CD8-positive, alpha-beta memory T cell (primary cell): ENCODE data around the gene NECTIN4. TPM values are rescaled to one million over a fixed set of nuclear protein-coding genes. Genes with fewer than 3 reads are reported as not detected.
A peak's percentile ranks its signal among the peaks of the same experiment; 100 is the strongest.

Experiments
- CTCF ChIA-PET: fragments of 350-600 bp; sonication (Branson Sonifier 250); formaldehyde crosslinking; loops from one replicate; lab custom pipeline; 2021; ENCODE audit warnings: antibody characterized with exemption; lab: Charles Lee
- POLR2A ChIA-PET: fragments of 350-600 bp; sonication (Branson Sonifier 250); formaldehyde crosslinking; loops from one replicate; lab custom pipeline; 2021; ENCODE audit warnings: antibody characterized with exemption; lab: Charles Lee
- DNase-seq, 5 donors: peaks; one replicate each; pipeline versions ENCODE4 v3.0.0 to v3.0.0-alpha.2; 2020 to 2022; ENCODE audit warnings: mixed read lengths in 1 of 5
- H3K27ac ChIP-seq: one replicate; pipeline ENCODE4 v1.7.0; 2013; ENCODE audit warnings: low read depth, mild to moderate bottlenecking, low read length, moderate library complexity
- H3K27me3 ChIP-seq: 2 replicates; pipeline ENCODE4 v1.7.0; 2013; ENCODE audit warnings: low read length, mild to moderate bottlenecking; ENCODE audit not compliant: insufficient read depth, poor library complexity, severe bottlenecking
- H3K36me3 ChIP-seq: 2 replicates; pipeline ENCODE4 v1.7.0; 2013; ENCODE audit warnings: mild to moderate bottlenecking, low read length, moderate library complexity; ENCODE audit not compliant: insufficient read depth
- H3K4me1 ChIP-seq: 2 replicates; pipeline ENCODE4 v1.7.0; 2013; ENCODE audit warnings: mild to moderate bottlenecking, low read length, moderate library complexity; ENCODE audit not compliant: insufficient read depth
- H3K4me3 ChIP-seq: 2 replicates; pipeline ENCODE4 v1.7.0; 2013; ENCODE audit warnings: mild to moderate bottlenecking, low read length
- H3K9me3 ChIP-seq: 2 replicates; pipeline ENCODE4 v1.7.0; 2013; ENCODE audit warnings: mild to moderate bottlenecking, low read length
- H3K27ac Mint-ChIP-seq, 8 donors: one replicate each; pipeline ENCODE4 v1.8.0; 2020 to 2021; ENCODE audit warnings: mixed read lengths in 8 of 8, mild to moderate bottlenecking in 6 of 8, inconsistent platforms in 3 of 8, moderate library complexity in 3 of 8
- H3K27me3 Mint-ChIP-seq, 2 donors: one replicate each; pipeline ENCODE4 v1.8.0; 2020 to 2021; ENCODE audit warnings: mixed read lengths in 2 of 2, mild to moderate bottlenecking in 1 of 2, moderate library complexity in 1 of 2
- H3K36me3 Mint-ChIP-seq, 3 donors: one replicate each; pipeline ENCODE4 v1.8.0; 2020 to 2021; ENCODE audit warnings: mixed read lengths in 3 of 3, inconsistent platforms in 1 of 3, mild to moderate bottlenecking in 1 of 3
- H3K4me1 Mint-ChIP-seq, 3 donors: one replicate each; pipeline ENCODE4 v1.8.0; 2020 to 2021; ENCODE audit warnings: mixed read lengths in 3 of 3, inconsistent platforms in 1 of 3, mild to moderate bottlenecking in 1 of 3
- H3K4me3 Mint-ChIP-seq, 7 donors: one replicate each; pipeline ENCODE4 v1.8.0; 2020 to 2021; ENCODE audit warnings: mixed read lengths in 7 of 7, mild to moderate bottlenecking in 6 of 7, moderate library complexity in 4 of 7, inconsistent platforms in 2 of 7
- H3K9me3 Mint-ChIP-seq, 5 donors: one replicate each; pipeline ENCODE4 v1.8.0; 2020 to 2022; ENCODE audit warnings: mixed read lengths in 5 of 5, mild to moderate bottlenecking in 3 of 5, moderate library complexity in 2 of 5, inconsistent platforms in 1 of 5
- polyA plus RNA-seq: library from polyadenylated mRNA; unstranded; fragments of 300-500 nt; fragmentation: Illumina TruSeq; gene quantifications from one replicate; pipeline ENCODE4 v1.2.3, GENCODE V29; 2021
- total RNA-seq, 2 experiments: library from RNA; stranded (reverse); gene quantifications; one replicate each; pipeline ENCODE4 v1.2.3, GENCODE V29; 2021

The NECTIN4 gene
- total and polyA plus RNA-seq, 3 experiments from 2014 or later: 0.09 TPM; not detected in 1

DNA sequence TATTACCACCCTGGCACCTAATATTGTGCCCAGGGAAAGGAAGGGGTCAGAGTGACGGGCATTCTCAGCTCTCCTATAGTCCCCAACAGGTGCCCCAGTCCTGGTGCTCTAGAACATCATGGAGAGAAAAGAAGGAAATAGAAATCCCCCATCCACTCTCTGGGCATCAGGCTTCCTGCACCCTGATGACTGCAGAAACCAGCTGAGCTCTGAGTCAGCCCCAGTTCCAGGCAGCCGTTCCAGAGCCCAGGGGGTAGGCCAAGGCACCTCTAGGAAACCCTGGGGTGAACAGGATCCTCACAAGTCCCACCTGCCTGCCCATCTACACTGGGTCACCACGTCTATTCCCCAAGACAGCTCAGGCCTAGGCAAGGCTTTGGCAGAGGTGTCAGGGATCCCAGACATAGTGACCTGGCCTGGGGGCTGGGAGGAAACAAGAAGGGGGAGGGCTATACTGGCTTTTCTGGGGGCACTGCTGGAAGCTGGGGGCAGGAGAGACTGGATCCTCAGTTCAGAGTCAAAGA is 709 bp downstream of the NECTIN4 start:
- Mint-ChIP-seq H3K27ac (peak overlapping the region in 1 of 8 donors; percentile 88), H3K4me1 (peaks cover 0 to 2% (median 0%) of the 10 kb centered on the region in 3 donors)
- POLR2A ChIA-PET: interaction anchor here (0.7 kb wide), 1 partner anchor 44 kb away, joined by 5 read pairs; no protein-coding TSS in a partner anchor

DNA sequence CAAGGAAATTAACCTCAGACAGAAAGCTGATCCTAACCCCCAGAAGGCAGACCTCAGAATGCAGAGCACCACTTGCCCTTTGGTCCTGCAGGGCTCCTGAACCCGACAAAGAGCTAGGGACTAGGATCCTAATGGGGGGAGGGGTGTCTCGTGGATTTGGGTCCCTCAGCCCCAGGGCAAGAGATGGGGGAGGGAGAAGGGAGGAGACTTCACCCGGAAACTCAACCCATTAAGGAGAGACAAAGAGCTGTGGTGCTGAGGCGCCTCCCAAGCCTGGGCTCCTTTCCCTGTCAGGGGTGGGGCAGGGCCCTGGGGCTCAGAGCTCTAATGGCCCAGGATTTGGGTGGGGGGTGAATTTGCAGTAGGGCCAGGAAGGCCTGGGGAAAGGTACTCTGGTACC is 2.9 kb downstream of the NECTIN4 start:
- H3K4me3 Mint-ChIP-seq: no peak overlapping the region
- no peaks in the 10 kb centered on the region for H3K27me3 ChIP-seq
- POLR2A ChIA-PET: no interaction called here

More for the DNA sequence above, 709 bp downstream of the NECTIN4 start:
- H3K27me3 ChIP-seq: no peaks in the 10 kb centered on the region
- CTCF ChIA-PET: interaction anchor here (0.9 to 1.7 kb wide), 2 partner anchors 9 to 92 kb away, joined by 3 to 4 read pairs; no protein-coding TSS in a partner anchor
- no peak overlapping the region for H3K27ac ChIP-seq
- H3K27me3 Mint-ChIP-seq: peaks cover 0 to 1% of the 10 kb centered on the region in 2 donors
- no peaks in the 10 kb centered on the region for H3K9me3 Mint-ChIP-seq
- no peaks in the 10 kb centered on the region for H3K36me3 ChIP-seq
- H3K36me3 Mint-ChIP-seq: no peaks in the 10 kb centered on the region
- H3K4me1 ChIP-seq: no peaks in the 10 kb centered on the region
- no peak overlapping the region for H3K4me3 ChIP-seq
- H3K9me3 ChIP-seq: no peaks in the 10 kb centered on the region
- DNase-seq: no peak
- no peak overlapping the region for H3K4me3 Mint-ChIP-seq

DNA sequence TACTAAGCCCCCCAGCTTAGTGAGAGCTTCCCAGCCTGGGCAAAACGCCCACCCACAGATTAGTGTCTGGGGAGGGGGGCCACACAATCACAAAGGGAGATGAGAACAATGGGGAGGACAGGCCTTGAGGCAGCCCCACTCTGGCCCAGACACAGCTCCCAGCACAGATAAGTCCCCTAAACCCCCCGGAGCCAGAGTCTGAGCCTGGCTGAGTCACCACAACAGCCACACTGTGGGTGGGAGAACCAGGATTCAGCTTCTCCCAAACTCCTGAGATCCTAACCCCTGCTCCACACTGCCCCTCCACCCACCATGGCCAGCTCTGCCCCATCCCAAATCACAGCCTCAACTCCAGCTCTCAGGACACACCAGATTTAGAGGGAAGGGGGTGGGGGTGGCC is 4.2 kb downstream of the NECTIN4 start:
- no peaks in the 10 kb centered on the region for H3K4me1 Mint-ChIP-seq
- Histone ChIP-seq H3K4me3 (no peak overlapping the region), H3K36me3 (no peaks in the 10 kb centered on the region), H3K27me3 (no peaks in the 10 kb centered on the region), H3K27ac (no peak overlapping the region), H3K4me1 (no peaks in the 10 kb centered on the region), H3K9me3 (no peaks in the 10 kb centered on the region)
- no peak overlapping the region for H3K4me3 Mint-ChIP-seq
- no peaks in the 10 kb centered on the region for H3K36me3 Mint-ChIP-seq
- H3K9me3 Mint-ChIP-seq: no peaks in the 10 kb centered on the region
- ChIA-PET CTCF (interaction anchor here (1.4 to 4.0 kb wide), 2 partner anchors 13 to 14 kb away, joined by 6 to 14 read pairs; partner anchors contain the start of gene KLHDC9), POLR2A (interaction anchor here (0.5 kb wide), 1 partner anchor 318 kb away, joined by 7 read pairs; no protein-coding TSS in a partner anchor)
- no peak for DNase-seq
- peaks cover 0 to 2% of the 10 kb centered on the region in 2 donors for H3K27me3 Mint-ChIP-seq
- H3K27ac Mint-ChIP-seq: no peak overlapping the region

More for the DNA sequence above, 2.9 kb downstream of the NECTIN4 start:
- CTCF ChIA-PET: interaction anchor here (1.1 to 4.0 kb wide), 2 partner anchors 11 to 90 kb away, joined by 3 to 14 read pairs; partner anchors contain the start of gene KLHDC9
- no peak overlapping the region for H3K4me3 ChIP-seq
- Mint-ChIP-seq H3K36me3 (no peaks in the 10 kb centered on the region), H3K4me1 (peaks cover 0 to 2% (median 0%) of the 10 kb centered on the region in 3 donors), H3K27ac (no peak overlapping the region), H3K27me3 (peaks cover 0 to 1% of the 10 kb centered on the region in 2 donors), H3K9me3 (no peaks in the 10 kb centered on the region)
- no peaks in the 10 kb centered on the region for H3K4me1 ChIP-seq
- H3K9me3 ChIP-seq: no peaks in the 10 kb centered on the region
- no peaks in the 10 kb centered on the region for H3K36me3 ChIP-seq
- DNase-seq: no peak
- H3K27ac ChIP-seq: no peak overlapping the region

DNA sequence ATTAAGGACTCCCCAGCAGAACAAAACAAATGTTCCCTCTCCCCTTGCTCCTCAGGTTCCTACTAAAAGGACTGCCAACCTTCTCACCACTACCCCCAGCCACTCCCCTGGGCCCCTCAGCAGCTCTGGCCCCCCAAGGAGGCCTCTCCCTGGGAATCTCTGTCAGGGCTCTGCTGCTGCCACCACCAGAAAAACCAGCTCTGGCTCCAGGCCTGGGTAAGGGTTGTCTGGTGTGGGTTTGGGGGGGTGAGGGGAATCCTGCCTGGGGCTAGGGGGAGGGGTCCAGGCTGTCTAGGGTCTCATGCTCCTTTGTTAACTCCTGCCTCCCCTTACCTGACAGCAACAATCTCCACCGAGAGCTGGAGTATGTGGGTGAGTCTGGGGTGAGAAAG is 4.8 kb downstream of the NECTIN4 start:
- ChIA-PET CTCF (interaction anchor here (1.4 to 4.0 kb wide), 2 partner anchors 13 kb away, joined by 6 to 14 read pairs; partner anchors contain the start of gene KLHDC9), POLR2A (no interaction called here)
- Mint-ChIP-seq H3K36me3 (no peaks in the 10 kb centered on the region), H3K9me3 (no peaks in the 10 kb centered on the region), H3K4me3 (no peak overlapping the region), H3K4me1 (no peaks in the 10 kb centered on the region), H3K27me3 (peaks cover 0 to 2% of the 10 kb centered on the region in 2 donors), H3K27ac (no peak overlapping the region)
- Histone ChIP-seq H3K9me3 (no peaks in the 10 kb centered on the region), H3K4me3 (no peak overlapping the region), H3K36me3 (no peaks in the 10 kb centered on the region), H3K27me3 (no peaks in the 10 kb centered on the region), H3K4me1 (no peaks in the 10 kb centered on the region), H3K27ac (no peak overlapping the region)
- DNase-seq: no peak

DNA sequence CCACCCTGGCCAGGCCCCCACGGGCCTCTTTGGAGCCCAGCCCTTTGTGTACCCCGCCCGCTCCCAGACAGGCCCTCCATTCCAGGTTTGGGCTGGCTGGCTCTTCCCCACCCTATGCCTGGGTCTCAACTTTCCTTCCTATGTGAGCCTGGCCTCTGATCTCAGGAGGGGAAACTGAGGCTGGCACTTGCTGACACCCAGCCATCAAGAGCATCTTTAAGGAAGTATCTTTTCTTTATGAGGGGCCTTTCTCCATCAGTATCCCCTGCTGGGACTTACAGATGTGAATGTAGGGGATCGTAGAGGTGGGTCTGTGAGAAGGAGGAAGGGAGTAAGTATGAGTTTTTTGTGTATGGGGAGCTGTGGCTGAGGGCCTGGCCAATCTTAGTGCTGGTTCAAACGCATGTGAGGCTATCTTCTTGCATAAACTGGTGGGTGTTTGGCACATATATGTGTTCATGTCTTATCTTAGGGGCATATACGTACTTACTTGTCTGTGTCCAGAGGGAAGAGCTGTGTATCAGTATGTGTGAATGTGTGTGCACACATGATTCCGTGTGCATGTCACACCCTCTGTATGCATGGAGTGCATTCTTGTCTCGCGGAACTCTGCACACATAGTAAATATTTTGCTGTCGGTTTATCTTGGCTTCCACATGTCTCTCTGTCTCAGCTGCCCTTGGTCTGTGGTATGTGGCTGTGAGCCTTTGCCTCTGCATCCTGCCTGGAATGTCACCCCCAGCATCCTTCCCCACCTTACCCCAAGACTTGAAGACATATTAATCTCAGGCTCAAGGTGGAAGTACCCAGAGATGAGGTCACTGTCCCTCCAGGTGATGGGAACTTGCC is 5.4 kb downstream of the NECTIN4 start:
- ChIA-PET CTCF (interaction anchor here (1.4 to 4.0 kb wide), 2 partner anchors 12 to 14 kb away, joined by 6 to 14 read pairs; partner anchors contain the start of gene KLHDC9), POLR2A (no interaction called here)
- Mint-ChIP-seq H3K4me3 (no peak overlapping the region), H3K27me3 (peaks cover 0 to 2% of the 10 kb centered on the region in 2 donors), H3K4me1 (no peaks in the 10 kb centered on the region), H3K9me3 (no peaks in the 10 kb centered on the region), H3K36me3 (no peaks in the 10 kb centered on the region), H3K27ac (peak overlapping the region in 1 of 8 donors; percentile 2)
- Histone ChIP-seq H3K4me1 (no peaks in the 10 kb centered on the region), H3K9me3 (no peaks in the 10 kb centered on the region), H3K27me3 (no peaks in the 10 kb centered on the region), H3K36me3 (no peaks in the 10 kb centered on the region), H3K27ac (no peak overlapping the region), H3K4me3 (no peak overlapping the region)
- no peak for DNase-seq

DNA sequence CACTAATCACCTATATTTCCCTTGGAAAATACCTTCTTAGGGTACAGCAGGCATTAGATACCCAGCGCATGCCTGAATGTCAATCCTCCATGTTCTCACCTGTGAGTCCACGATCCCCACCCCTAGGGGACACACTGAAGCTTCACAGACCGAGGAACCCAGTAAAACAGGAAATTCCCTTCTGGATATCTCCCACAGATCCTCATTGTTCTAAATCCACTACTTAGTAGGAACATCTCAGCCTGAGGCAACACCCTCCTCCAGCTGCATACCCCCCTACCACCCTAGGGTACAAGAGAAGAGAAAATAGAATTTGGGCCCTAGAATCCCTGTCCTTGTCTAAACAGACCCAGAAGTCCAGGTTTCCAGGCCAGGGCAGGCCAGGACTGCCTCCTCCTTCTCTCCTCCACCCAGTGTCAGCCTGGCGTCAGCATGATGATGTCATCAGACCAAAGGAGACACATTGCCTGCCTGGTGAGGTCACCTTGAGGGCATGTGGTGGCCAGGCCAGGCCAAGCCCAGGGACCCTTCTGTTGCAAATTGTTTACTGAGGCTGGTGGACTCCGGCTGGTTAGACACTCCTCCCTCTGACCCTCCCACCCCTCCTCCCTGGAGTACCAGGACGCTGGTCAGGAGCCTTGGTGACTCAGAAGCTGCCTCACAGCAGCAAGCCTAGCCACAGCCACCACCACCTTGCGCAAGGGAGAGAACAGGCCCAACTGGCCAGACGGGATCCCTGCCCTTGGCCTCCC is 6.2 kb downstream of the NECTIN4 start:
- POLR2A ChIA-PET: no interaction called here
- no peak overlapping the region for H3K4me3 ChIP-seq

DNA sequence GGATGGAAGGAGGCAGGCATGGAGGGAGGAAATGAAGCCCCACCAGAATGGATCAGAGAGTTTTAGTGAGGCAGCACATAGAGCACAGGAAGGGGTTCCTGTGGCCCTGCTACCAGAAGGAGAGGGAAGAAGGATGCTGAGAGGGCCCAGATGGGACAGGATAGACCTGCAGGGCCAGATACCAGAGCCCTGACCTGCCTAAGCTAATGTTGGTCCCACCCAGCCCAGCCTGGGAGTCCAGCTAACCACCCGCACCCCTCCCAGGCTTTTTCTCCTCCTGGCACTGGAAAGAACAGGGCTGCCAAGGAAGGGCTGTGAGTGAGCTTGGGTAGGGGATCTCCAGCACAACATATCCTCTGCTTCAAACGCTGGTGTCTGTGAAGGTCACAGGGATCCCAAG is 6.9 kb downstream of the NECTIN4 start:
- CTCF ChIA-PET: no interaction called here

More for the DNA sequence above, 6.2 kb downstream of the NECTIN4 start:
- Histone ChIP-seq H3K9me3 (no peaks in the 10 kb centered on the region), H3K4me1 (no peaks in the 10 kb centered on the region), H3K36me3 (no peaks in the 10 kb centered on the region), H3K27me3 (no peaks in the 10 kb centered on the region), H3K27ac (no peak overlapping the region)
- Mint-ChIP-seq H3K27me3 (peaks cover 0 to 3% of the 10 kb centered on the region in 2 donors), H3K9me3 (no peaks in the 10 kb centered on the region), H3K36me3 (no peaks in the 10 kb centered on the region), H3K4me1 (no peaks in the 10 kb centered on the region), H3K27ac (peak overlapping the region in 2 of 8 donors; percentile 8 to 58), H3K4me3 (no peak overlapping the region)
- CTCF ChIA-PET: no interaction called here
- no peak for DNase-seq

More for the DNA sequence above, 6.9 kb downstream of the NECTIN4 start:
- no peak overlapping the region for H3K27ac ChIP-seq
- POLR2A ChIA-PET: no interaction called here
- H3K36me3 ChIP-seq: no peaks in the 10 kb centered on the region
- no peaks in the 10 kb centered on the region for H3K4me1 Mint-ChIP-seq
- H3K4me3 ChIP-seq: no peak overlapping the region
- H3K27ac Mint-ChIP-seq: peak overlapping the region in 1 of 8 donors; percentile 58
- no peaks in the 10 kb centered on the region for H3K9me3 Mint-ChIP-seq
- H3K4me3 Mint-ChIP-seq: no peak overlapping the region
- H3K36me3 Mint-ChIP-seq: no peaks in the 10 kb centered on the region
- H3K27me3 Mint-ChIP-seq: peaks cover 0 to 3% of the 10 kb centered on the region in 2 donors
- no peak for DNase-seq
- H3K4me1 ChIP-seq: no peaks in the 10 kb centered on the region
- H3K9me3 ChIP-seq: no peaks in the 10 kb centered on the region
- no peaks in the 10 kb centered on the region for H3K27me3 ChIP-seq
